Measurements from ENCODE around the gene REXO1.
"Not testable (repeated sequence)": the region's sequence is repeated elsewhere in the genome, so short reads cannot be mapped to it uniquely, and the experiment has no call there.

The REXO1 gene

GRCh38 chr19:1875646-1876495 lies 27.6 kb upstream of the REXO1 start:
- DNase-seq (ENCODE audit: insufficient read length, low spot score) (peak; percentile 94), FAIRE-seq (peak; percentile 100)
- TF ChIP-seq POU2F2 (IDR thresholded peaks at IDR 0.05; ENCODE audit: low read depth, low read length) (peak; percentile 70; the same call in 1 of the 2 replicates), SPI1 (IDR thresholded peaks at IDR 0.05; ENCODE audit: low read depth, low read length) (peak; percentile 79), POLR2AphosphoS5 (IDR thresholded peaks at IDR 0.05; ENCODE audit: low read depth, low read length) (peak; percentile 86), TAF1 (IDR thresholded peaks at IDR 0.05; ENCODE audit: low read depth, low read length) (peak; percentile 59; the same call in 1 of the 2 replicates), PAX5 (IDR thresholded peaks at IDR 0.05; ENCODE audit: insufficient read depth, low read length, severe bottlenecking) (no peak), POLR2A (IDR thresholded peaks at IDR 0.05; ENCODE audit: low read depth, low read length) (peak; percentile 68)

- FAIRE-seq; DNase-seq (ENCODE audit: insufficient read length, low spot score): not testable (repeated sequence)
Observed at GRCh38 chr19:1875265-1875645, 27.0 kb upstream of the REXO1 start.

GRCh38 chr19:1874554-1875185 lies 26.4 kb upstream of the REXO1 start:
- FAIRE-seq: peak; percentile 69
- TF ChIP-seq PAX5 (IDR thresholded peaks at IDR 0.05; ENCODE audit: insufficient read depth, low read length, severe bottlenecking) (no peak), SPI1 (IDR thresholded peaks at IDR 0.05; ENCODE audit: low read depth, low read length) (no peak), POU2F2 (IDR thresholded peaks at IDR 0.05; ENCODE audit: low read depth, low read length) (no peak), POLR2A (IDR thresholded peaks at IDR 0.05; ENCODE audit: low read depth, low read length) (no peak), POLR2AphosphoS5 (IDR thresholded peaks at IDR 0.05; ENCODE audit: low read depth, low read length) (no peak), TAF1 (IDR thresholded peaks at IDR 0.05; ENCODE audit: low read depth, low read length) (no peak)
- no peak for DNase-seq (ENCODE audit: insufficient read length, low spot score)

GRCh38 chr19:1873524-1874473 lies 25.5 kb upstream of the REXO1 start:
- TF ChIP-seq POLR2AphosphoS5 (IDR thresholded peaks at IDR 0.05; ENCODE audit: low read depth, low read length) (no peak), POLR2A (IDR thresholded peaks at IDR 0.05; ENCODE audit: low read depth, low read length) (no peak), PAX5 (IDR thresholded peaks at IDR 0.05; ENCODE audit: insufficient read depth, low read length, severe bottlenecking) (no peak), TAF1 (IDR thresholded peaks at IDR 0.05; ENCODE audit: low read depth, low read length) (no peak)
- no peak for FAIRE-seq
- DNase-seq (ENCODE audit: insufficient read length, low spot score): no peak

GRCh38 chr19:1872807-1873523 lies 24.7 kb upstream of the REXO1 start:
- no peak for TF ChIP-seq POLR2A (IDR thresholded peaks at IDR 0.05; ENCODE audit: low read depth, low read length)
- TF ChIP-seq TAF1 (IDR thresholded peaks at IDR 0.05; ENCODE audit: low read depth, low read length): no peak
- TF ChIP-seq PAX5 (IDR thresholded peaks at IDR 0.05; ENCODE audit: insufficient read depth, low read length, severe bottlenecking): no peak
- TF ChIP-seq POU2F2 (IDR thresholded peaks at IDR 0.05; ENCODE audit: low read depth, low read length): no peak
- peak; percentile 47; the same call in 1 of the 2 replicates for TF ChIP-seq POLR2AphosphoS5 (IDR thresholded peaks at IDR 0.05; ENCODE audit: low read depth, low read length)
- TF ChIP-seq SPI1 (IDR thresholded peaks at IDR 0.05; ENCODE audit: low read depth, low read length): no peak
- FAIRE-seq (no peak), DNase-seq (ENCODE audit: insufficient read length, low spot score) (no peak)

GRCh38 chr19:1871630-1872029 lies 23.3 kb upstream of the REXO1 start:
- no peak for TF ChIP-seq PAX5 (IDR thresholded peaks at IDR 0.05; ENCODE audit: insufficient read depth, low read length, severe bottlenecking)
- TF ChIP-seq POU2F2 (IDR thresholded peaks at IDR 0.05; ENCODE audit: low read depth, low read length): no peak
- TF ChIP-seq SPI1 (IDR thresholded peaks at IDR 0.05; ENCODE audit: low read depth, low read length): no peak
- TF ChIP-seq POLR2AphosphoS5 (IDR thresholded peaks at IDR 0.05; ENCODE audit: low read depth, low read length): no peak
- no peak for TF ChIP-seq TAF1 (IDR thresholded peaks at IDR 0.05; ENCODE audit: low read depth, low read length)
- FAIRE-seq (no peak), DNase-seq (ENCODE audit: insufficient read length, low spot score) (no peak)

GRCh38 chr19:1871140-1871597 lies 22.9 kb upstream of the REXO1 start:
- FAIRE-seq (no peak), DNase-seq (ENCODE audit: insufficient read length, low spot score) (no peak)
- TF ChIP-seq TAF1 (IDR thresholded peaks at IDR 0.05; ENCODE audit: low read depth, low read length) (no peak), POU2F2 (IDR thresholded peaks at IDR 0.05; ENCODE audit: low read depth, low read length) (no peak), SPI1 (IDR thresholded peaks at IDR 0.05; ENCODE audit: low read depth, low read length) (no peak), POLR2AphosphoS5 (IDR thresholded peaks at IDR 0.05; ENCODE audit: low read depth, low read length) (no peak), POLR2A (IDR thresholded peaks at IDR 0.05; ENCODE audit: low read depth, low read length) (no peak), PAX5 (IDR thresholded peaks at IDR 0.05; ENCODE audit: insufficient read depth, low read length, severe bottlenecking) (no peak)

- TF ChIP-seq POU2F2 (IDR thresholded peaks at IDR 0.05; ENCODE audit: low read depth, low read length): no peak
- DNase-seq (ENCODE audit: insufficient read length, low spot score): no peak
- no peak for FAIRE-seq
Observed at GRCh38 chr19:1868971-1869370, 20.7 kb upstream of the REXO1 start.

GRCh38 chr19:1867349-1867724 lies 19.1 kb upstream of the REXO1 start:
- DNase-seq (ENCODE audit: insufficient read length, low spot score) (no peak), FAIRE-seq (no peak)
- TF ChIP-seq POLR2AphosphoS5 (IDR thresholded peaks at IDR 0.05; ENCODE audit: low read depth, low read length) (no peak), PAX5 (IDR thresholded peaks at IDR 0.05; ENCODE audit: insufficient read depth, low read length, severe bottlenecking) (no peak), SPI1 (IDR thresholded peaks at IDR 0.05; ENCODE audit: low read depth, low read length) (no peak), TAF1 (IDR thresholded peaks at IDR 0.05; ENCODE audit: low read depth, low read length) (no peak), POU2F2 (IDR thresholded peaks at IDR 0.05; ENCODE audit: low read depth, low read length) (no peak), POLR2A (IDR thresholded peaks at IDR 0.05; ENCODE audit: low read depth, low read length) (no peak)

All from GM12891 (cell line).